GM12892 (cell line): Measurements from ENCODE around the gene CPEB4.

Experiments
- POLR2A ChIP-seq: IDR thresholded peaks from 2 replicates; pipeline ENCODE4 v1.6.1; 2011; ENCODE audit warnings: low read depth, low read length, control low read depth
- POLR2AphosphoS5 ChIP-seq: IDR thresholded peaks from 2 replicates; pipeline ENCODE4 v1.6.1; 2011; ENCODE audit warnings: low read depth, low read length, control low read depth
- TAF1 ChIP-seq: IDR thresholded peaks from 2 replicates; pipeline ENCODE4 v1.6.1; 2011; ENCODE audit warnings: low read depth, mild to moderate bottlenecking, control low read depth, low read length, borderline replicate concordance

GRCh38 chr5:173968154-173968797 is 80.1 kb downstream of the CPEB4 start:
- TF ChIP-seq POLR2A (no peak), POLR2AphosphoS5 (no peak), TAF1 (no peak)
